Neural cell (in vitro differentiated cells): Measurements from ENCODE around the gene ATP2C2. TPM values are rescaled to one million over a fixed set of nuclear protein-coding genes. Genes with fewer than 3 reads are reported as not detected.
"Not testable (repeated sequence)": the region's sequence is repeated elsewhere in the genome, so short reads cannot be mapped to it uniquely, and the experiment has no call there.

Experiments used
- H2AFZ ChIP-seq: fragments of 200-600, 300-800 bp; sonication (generic), shearing (Covaris generic); 2 replicates; pipeline ENCODE4 v1.6.0; 2014; ENCODE audit warnings: low read depth, mild to moderate bottlenecking, antibody characterized with exemption, low read length, moderate library complexity
- H3F3A ChIP-seq: fragments of 200-600 bp; shearing (Covaris generic); 2 replicates; pipeline ENCODE4 v1.6.1; 2016; ENCODE audit warnings: mild to moderate bottlenecking, moderate library complexity, mixed read lengths, antibody characterized with exemption, low read length; ENCODE audit not compliant: insufficient read depth, poor library complexity, severe bottlenecking
- H3K27ac ChIP-seq: fragments of 200-600, 300-800 bp; sonication (generic), shearing (Covaris generic); 2 replicates; pipeline ENCODE4 v1.5.1; 2014; ENCODE audit warnings: mild to moderate bottlenecking, low read length, moderate library complexity
- H3K27me3 ChIP-seq: fragments of 300-800, 200-600 bp; sonication (generic), shearing (Covaris generic); 2 replicates; pipeline ENCODE4 v1.6.0; 2014; ENCODE audit warnings: mild to moderate bottlenecking, low read depth, low read length, moderate library complexity; ENCODE audit not compliant: insufficient read depth
- H3K36me3 ChIP-seq: fragments of 300-800, 200-600 bp; sonication (generic), shearing (Covaris generic); 2 replicates; pipeline ENCODE4 v1.5.1; 2014; ENCODE audit warnings: mild to moderate bottlenecking, antibody characterized with exemption, low read length, moderate library complexity; ENCODE audit not compliant: insufficient read depth
- H3K4me2 ChIP-seq: fragments of 300-800, 200-600 bp; sonication (generic), shearing (Covaris generic); 2 replicates; pipeline ENCODE4 v1.6.0; 2014; ENCODE audit warnings: mild to moderate bottlenecking, low read length
- H3K4me3 ChIP-seq: fragments of 300-800, 200-600 bp; sonication (generic), shearing (Covaris generic); 2 replicates; pipeline ENCODE4 v1.5.1; 2014; ENCODE audit warnings: mild to moderate bottlenecking, low read length, moderate library complexity
- H3K79me2 ChIP-seq: fragments of 200-600 bp; shearing (Covaris generic); replicated peaks from 2 replicates; pipeline ENCODE4 v1.6.0; 2014; ENCODE audit warnings: mild to moderate bottlenecking, low read length, moderate library complexity; ENCODE audit not compliant: insufficient read depth
- H3K9ac ChIP-seq: fragments of 300-800, 200-600 bp; sonication (generic), shearing (Covaris generic); 2 replicates; pipeline ENCODE4 v1.6.1; 2016; ENCODE audit warnings: mild to moderate bottlenecking, low read length, mixed read lengths
- H3K9me2 ChIP-seq: fragments of 200-600 bp; shearing (Covaris generic); 2 replicates; pipeline ENCODE4 v1.6.1; 2016; ENCODE audit warnings: mild to moderate bottlenecking, low read length, mixed read lengths; ENCODE audit not compliant: insufficient read depth
- H3K9me3 ChIP-seq: fragments of 200-600, 300-800 bp; sonication (generic), shearing (Covaris generic); 2 replicates; pipeline ENCODE4 v1.6.1; 2016; ENCODE audit warnings: mild to moderate bottlenecking, mixed run types, low read length, moderate library complexity, mixed read lengths
- H4K20me1 ChIP-seq: fragments of 200-600 bp; shearing (Covaris generic); 2 replicates; pipeline ENCODE4 v1.6.1; 2016; ENCODE audit warnings: mild to moderate bottlenecking, mixed run types; ENCODE audit not compliant: insufficient read depth
- CTCF ChIP-seq: fragments of 450-650 bp; IDR thresholded peaks from 2 replicates; pipeline ENCODE4 v1.5.1; 2014; ENCODE audit warnings: antibody characterized with exemption, mild to moderate bottlenecking, moderate library complexity; ENCODE audit not compliant: poor library complexity, severe bottlenecking
- EP300 ChIP-seq: fragments of 450-650 bp; conservative IDR thresholded peaks from 2 replicates; pipeline ENCODE4 v1.6.1; 2014; ENCODE audit warnings: antibody characterized with exemption, mild to moderate bottlenecking, moderate library complexity; ENCODE audit not compliant: poor library complexity, severe bottlenecking
- EZH2 ChIP-seq: fragments of 200-600, 300-800 bp; shearing (Covaris generic), sonication (generic); IDR thresholded peaks from 2 replicates; pipeline ENCODE4 v1.6.1; 2014; ENCODE audit warnings: antibody characterized with exemption, low read length, borderline replicate concordance, mild to moderate bottlenecking; ENCODE audit not compliant: insufficient read depth, poor library complexity, severe bottlenecking
- MXI1 ChIP-seq: fragments of 450-650 bp; conservative IDR thresholded peaks from 2 replicates; pipeline ENCODE4 v1.6.1; 2014; ENCODE audit warnings: antibody characterized with exemption, mild to moderate bottlenecking; ENCODE audit not compliant: poor library complexity, severe bottlenecking
- POLR2AphosphoS5 ChIP-seq: IDR thresholded peaks from 2 replicates; pipeline ENCODE4 v1.6.1; 2012
- RAD21 ChIP-seq: fragments of 450-650 bp; conservative IDR thresholded peaks from 2 replicates; pipeline ENCODE4 v1.6.1; 2014; ENCODE audit warnings: antibody characterized with exemption, mild to moderate bottlenecking, moderate library complexity
- SMC3 ChIP-seq: fragments of 450-650 bp; conservative IDR thresholded peaks from 2 replicates; pipeline ENCODE4 v1.6.1; 2014; ENCODE audit warnings: antibody characterized with exemption, mild to moderate bottlenecking, moderate library complexity; ENCODE audit not compliant: poor library complexity
- TAF1 ChIP-seq: IDR thresholded peaks from 2 replicates; pipeline ENCODE4 v1.6.1; 2012; ENCODE audit warnings: low read depth
- polyA plus RNA-seq: library from polyadenylated mRNA; depleted of rRNA; stranded (reverse); fragments of >200 nt; gene quantifications from 2 replicates; pipeline ENCODE4 v1.2.3, GENCODE V29; 2014
- TF ChIP-seq, protein P1 (sequence below): IDR thresholded peaks from 2 replicates; pipeline ENCODE4 v1.6.1; 2012; ENCODE audit warnings: borderline replicate concordance

ATP2C2 gene
- polyA plus RNA-seq, 1 donor from 2014 or later: not detected

- Histone ChIP-seq H3K9ac (no peak overlapping the region), H3K79me2 (no peaks in the 10 kb centered on the region), H3K9me3 (no peaks in the 10 kb centered on the region), H3K4me2 (no peak overlapping the region), H3K27me3 (no peaks in the 10 kb centered on the region), H2AFZ (no peak overlapping the region), H4K20me1 (no peaks in the 10 kb centered on the region), H3F3A (no peaks in the 10 kb centered on the region), H3K4me3 (no peak overlapping the region), H3K27ac (no peak overlapping the region), H3K36me3 (no peaks in the 10 kb centered on the region), H3K9me2 (no peaks in the 10 kb centered on the region)
- TF ChIP-seq CTCF (no peak), MXI1 (no peak), TAF1 (no peak), EP300 (no peak), EZH2 (no peak), POLR2AphosphoS5 (no peak)
Observed at GRCh38 chr16:84392031-84392360, 23.7 kb downstream of the ATP2C2 start.

DNA sequence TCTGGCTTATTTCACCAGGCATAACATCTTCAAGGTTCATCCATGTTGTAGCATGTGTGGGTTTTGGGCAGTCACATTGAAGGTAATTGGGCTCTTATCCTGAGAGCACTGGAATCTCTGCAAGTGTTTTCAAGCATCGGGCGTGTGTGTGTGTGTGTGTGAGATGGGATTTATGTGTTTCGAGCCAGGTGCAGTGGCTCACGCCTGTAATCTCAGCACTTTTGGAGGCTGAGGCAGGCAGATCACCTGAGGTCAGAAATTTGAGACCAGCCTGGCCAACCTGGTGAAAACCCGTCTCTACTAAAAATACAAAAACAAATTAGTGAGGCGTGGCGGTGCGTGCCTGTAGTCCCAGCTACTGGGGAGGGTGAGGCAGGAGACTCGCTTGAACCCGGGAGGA, 27.7 kb downstream of the ATP2C2 start:
- not testable (repeated sequence) for H3K4me2 ChIP-seq, H3F3A ChIP-seq, H2AFZ ChIP-seq, H3K9me2 ChIP-seq, H3K36me3 ChIP-seq, H3K9ac ChIP-seq, H3K79me2 ChIP-seq, H3K27me3 ChIP-seq, H4K20me1 ChIP-seq, H3K4me3 ChIP-seq, H3K9me3 ChIP-seq, H3K27ac ChIP-seq

GRCh38 chr16:84396537-84397008, 28.2 kb downstream of the ATP2C2 start:
- TF ChIP-seq SMC3 (no peak), CTCF (no peak), EP300 (no peak), TAF1 (no peak), EZH2 (no peak), RAD21 (no peak), MXI1 (no peak), POLR2AphosphoS5 (no peak)
- TF ChIP-seq, protein P1, sequence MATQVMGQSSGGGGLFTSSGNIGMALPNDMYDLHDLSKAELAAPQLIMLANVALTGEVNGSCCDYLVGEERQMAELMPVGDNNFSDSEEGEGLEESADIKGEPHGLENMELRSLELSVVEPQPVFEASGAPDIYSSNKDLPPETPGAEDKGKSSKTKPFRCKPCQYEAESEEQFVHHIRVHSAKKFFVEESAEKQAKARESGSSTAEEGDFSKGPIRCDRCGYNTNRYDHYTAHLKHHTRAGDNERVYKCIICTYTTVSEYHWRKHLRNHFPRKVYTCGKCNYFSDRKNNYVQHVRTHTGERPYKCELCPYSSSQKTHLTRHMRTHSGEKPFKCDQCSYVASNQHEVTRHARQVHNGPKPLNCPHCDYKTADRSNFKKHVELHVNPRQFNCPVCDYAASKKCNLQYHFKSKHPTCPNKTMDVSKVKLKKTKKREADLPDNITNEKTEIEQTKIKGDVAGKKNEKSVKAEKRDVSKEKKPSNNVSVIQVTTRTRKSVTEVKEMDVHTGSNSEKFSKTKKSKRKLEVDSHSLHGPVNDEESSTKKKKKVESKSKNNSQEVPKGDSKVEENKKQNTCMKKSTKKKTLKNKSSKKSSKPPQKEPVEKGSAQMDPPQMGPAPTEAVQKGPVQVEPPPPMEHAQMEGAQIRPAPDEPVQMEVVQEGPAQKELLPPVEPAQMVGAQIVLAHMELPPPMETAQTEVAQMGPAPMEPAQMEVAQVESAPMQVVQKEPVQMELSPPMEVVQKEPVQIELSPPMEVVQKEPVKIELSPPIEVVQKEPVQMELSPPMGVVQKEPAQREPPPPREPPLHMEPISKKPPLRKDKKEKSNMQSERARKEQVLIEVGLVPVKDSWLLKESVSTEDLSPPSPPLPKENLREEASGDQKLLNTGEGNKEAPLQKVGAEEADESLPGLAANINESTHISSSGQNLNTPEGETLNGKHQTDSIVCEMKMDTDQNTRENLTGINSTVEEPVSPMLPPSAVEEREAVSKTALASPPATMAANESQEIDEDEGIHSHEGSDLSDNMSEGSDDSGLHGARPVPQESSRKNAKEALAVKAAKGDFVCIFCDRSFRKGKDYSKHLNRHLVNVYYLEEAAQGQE: no peak
- H3K27me3 ChIP-seq: no peaks in the 10 kb centered on the region
- H3K79me2 ChIP-seq: no peaks in the 10 kb centered on the region
- H3K4me3 ChIP-seq: no peak overlapping the region
- H3K9ac ChIP-seq: no peak overlapping the region
- no peak overlapping the region for H3K27ac ChIP-seq
- no peaks in the 10 kb centered on the region for H3K9me3 ChIP-seq
- H3F3A ChIP-seq: no peaks in the 10 kb centered on the region
- no peaks in the 10 kb centered on the region for H3K36me3 ChIP-seq
- no peaks in the 10 kb centered on the region for H3K9me2 ChIP-seq
- H4K20me1 ChIP-seq: no peaks in the 10 kb centered on the region
- H2AFZ ChIP-seq: no peak overlapping the region
- H3K4me2 ChIP-seq: no peak overlapping the region
